PFSK-1 (cell line): ENCODE measurements around the gene MCRIP2.

ENCODE experiments used
- FOXP2 ChIP-seq: optimal IDR thresholded peaks from 2 replicates; pipeline ENCODE3; 2011; ENCODE audit warnings: borderline replicate concordance, control low read depth, inconsistent platforms; ENCODE audit not compliant: insufficient read depth; ENCODE audit errors: extremely low read length, extremely low read depth
- POLR2AphosphoS5 ChIP-seq: IDR thresholded peaks from 2 replicates; pipeline ENCODE4 v1.6.1; 2012; ENCODE audit warnings: low read depth, mild to moderate bottlenecking, control low read depth, low read length, moderate library complexity
- SIN3A ChIP-seq: IDR thresholded peaks from 2 replicates; pipeline ENCODE4 v1.6.1; 2012; ENCODE audit warnings: mild to moderate bottlenecking, low read length, moderate library complexity, borderline replicate concordance; ENCODE audit not compliant: insufficient read depth
- TAF1 ChIP-seq: IDR thresholded peaks from 2 replicates; pipeline ENCODE4 v1.6.1; 2012; ENCODE audit warnings: low read length, control low read depth, borderline replicate concordance; ENCODE audit not compliant: insufficient read depth
- TF ChIP-seq, protein P1 (sequence below), 2 experiments: IDR thresholded peaks; 2 replicates each; pipeline versions ENCODE4 v1.6.1 to v1.8.0; 2011 to 2012; ENCODE audit warnings: low read depth in 2 of 2, low read length in 2 of 2, control low read depth in 1 of 2, inconsistent platforms in 1 of 2, mild to moderate bottlenecking in 1 of 2, moderate library complexity in 1 of 2; ENCODE audit not compliant: insufficient read depth in 1 of 2

MCRIP2 gene

DNA sequence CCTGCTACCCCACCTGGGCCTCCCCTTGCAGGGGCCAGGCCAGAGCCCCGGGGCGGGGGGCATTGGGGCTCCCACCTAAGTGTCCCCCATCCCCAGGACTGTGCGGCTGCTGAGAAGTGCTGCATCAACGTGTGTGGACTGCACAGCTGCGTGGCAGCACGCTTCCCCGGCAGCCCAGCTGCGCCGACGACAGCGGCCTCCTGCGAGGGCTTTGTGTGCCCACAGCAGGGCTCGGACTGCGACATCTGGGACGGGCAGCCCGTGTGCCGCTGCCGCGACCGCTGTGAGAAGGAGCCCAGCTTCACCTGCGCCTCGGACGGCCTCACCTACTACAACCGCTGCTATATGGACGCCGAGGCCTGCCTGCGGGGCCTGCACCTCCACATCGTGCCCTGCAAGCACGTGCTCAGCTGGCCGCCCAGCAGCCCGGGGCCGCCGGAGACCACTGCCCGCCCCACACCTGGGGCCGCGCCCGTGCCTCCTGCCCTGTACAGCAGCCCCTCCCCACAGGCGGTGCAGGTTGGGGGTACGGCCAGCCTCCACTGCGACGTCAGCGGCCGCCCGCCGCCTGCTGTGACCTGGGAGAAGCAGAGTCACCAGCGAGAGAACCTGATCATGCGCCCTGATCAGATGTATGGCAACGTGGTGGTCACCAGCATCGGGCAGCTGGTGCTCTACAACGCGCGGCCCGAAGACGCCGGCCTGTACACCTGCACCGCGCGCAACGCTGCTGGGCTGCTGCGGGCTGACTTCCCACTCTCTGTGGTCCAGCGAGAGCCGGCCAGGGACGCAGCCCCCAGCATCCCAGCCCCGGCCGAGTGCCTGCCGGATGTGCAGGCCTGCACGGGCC lies 8.9 kb upstream of the MCRIP2 start:
- no peak for TF ChIP-seq TAF1

DNA sequence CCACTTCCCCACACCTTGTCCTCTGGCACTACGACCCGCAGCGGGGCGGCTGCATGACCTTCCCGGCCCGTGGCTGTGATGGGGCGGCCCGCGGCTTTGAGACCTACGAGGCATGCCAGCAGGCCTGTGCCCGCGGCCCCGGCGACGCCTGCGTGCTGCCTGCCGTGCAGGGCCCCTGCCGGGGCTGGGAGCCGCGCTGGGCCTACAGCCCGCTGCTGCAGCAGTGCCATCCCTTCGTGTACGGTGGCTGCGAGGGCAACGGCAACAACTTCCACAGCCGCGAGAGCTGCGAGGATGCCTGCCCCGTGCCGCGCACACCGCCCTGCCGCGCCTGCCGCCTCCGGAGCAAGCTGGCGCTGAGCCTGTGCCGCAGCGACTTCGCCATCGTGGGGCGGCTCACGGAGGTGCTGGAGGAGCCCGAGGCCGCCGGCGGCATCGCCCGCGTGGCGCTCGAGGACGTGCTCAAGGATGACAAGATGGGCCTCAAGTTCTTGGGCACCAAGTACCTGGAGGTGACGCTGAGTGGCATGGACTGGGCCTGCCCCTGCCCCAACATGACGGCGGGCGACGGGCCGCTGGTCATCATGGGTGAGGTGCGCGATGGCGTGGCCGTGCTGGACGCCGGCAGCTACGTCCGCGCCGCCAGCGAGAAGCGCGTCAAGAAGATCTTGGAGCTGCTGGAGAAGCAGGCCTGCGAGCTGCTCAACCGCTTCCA lies 8.1 kb upstream of the MCRIP2 start:
- TF ChIP-seq TAF1: no peak
- no peak for TF ChIP-seq FOXP2
- TF ChIP-seq, protein P1, sequence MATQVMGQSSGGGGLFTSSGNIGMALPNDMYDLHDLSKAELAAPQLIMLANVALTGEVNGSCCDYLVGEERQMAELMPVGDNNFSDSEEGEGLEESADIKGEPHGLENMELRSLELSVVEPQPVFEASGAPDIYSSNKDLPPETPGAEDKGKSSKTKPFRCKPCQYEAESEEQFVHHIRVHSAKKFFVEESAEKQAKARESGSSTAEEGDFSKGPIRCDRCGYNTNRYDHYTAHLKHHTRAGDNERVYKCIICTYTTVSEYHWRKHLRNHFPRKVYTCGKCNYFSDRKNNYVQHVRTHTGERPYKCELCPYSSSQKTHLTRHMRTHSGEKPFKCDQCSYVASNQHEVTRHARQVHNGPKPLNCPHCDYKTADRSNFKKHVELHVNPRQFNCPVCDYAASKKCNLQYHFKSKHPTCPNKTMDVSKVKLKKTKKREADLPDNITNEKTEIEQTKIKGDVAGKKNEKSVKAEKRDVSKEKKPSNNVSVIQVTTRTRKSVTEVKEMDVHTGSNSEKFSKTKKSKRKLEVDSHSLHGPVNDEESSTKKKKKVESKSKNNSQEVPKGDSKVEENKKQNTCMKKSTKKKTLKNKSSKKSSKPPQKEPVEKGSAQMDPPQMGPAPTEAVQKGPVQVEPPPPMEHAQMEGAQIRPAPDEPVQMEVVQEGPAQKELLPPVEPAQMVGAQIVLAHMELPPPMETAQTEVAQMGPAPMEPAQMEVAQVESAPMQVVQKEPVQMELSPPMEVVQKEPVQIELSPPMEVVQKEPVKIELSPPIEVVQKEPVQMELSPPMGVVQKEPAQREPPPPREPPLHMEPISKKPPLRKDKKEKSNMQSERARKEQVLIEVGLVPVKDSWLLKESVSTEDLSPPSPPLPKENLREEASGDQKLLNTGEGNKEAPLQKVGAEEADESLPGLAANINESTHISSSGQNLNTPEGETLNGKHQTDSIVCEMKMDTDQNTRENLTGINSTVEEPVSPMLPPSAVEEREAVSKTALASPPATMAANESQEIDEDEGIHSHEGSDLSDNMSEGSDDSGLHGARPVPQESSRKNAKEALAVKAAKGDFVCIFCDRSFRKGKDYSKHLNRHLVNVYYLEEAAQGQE (IDR thresholded peaks at IDR 0.05; ENCODE audit: insufficient read depth in 1 of 2, low read depth in 2 of 2, low read length in 2 of 2): no peak
- TF ChIP-seq SIN3A: no peak
- no peak for TF ChIP-seq POLR2AphosphoS5

DNA sequence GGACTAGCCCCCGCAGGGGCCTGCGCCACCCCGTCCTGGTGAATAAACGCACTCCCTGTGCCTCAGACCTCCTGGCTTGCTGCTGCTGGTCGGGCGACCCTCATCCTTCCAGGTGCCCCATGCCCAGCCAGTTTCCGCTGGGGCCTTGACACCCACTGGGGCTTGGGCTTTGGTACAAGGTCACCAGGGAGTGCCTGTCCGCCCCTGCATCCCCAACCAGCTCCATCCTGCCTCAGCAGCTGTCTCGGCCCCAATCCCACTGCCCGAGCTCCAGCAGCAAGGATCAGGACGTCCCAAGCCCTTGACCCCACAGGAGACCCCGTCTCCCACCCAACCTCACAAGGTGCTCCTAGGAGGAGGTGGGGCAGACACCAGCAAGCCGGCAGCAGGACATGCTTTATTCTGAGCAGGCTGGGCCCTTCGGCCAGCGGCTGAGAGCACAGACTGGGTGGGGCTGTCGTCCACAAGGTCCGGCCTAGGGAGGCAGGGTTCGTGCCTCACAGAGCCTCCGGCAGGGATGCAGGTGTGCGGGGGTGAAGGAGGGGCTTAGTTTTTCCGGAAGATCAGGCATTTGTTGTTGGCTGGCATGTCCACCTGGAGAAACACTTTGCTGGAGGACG lies 7.5 kb upstream of the MCRIP2 start:
- TF ChIP-seq SIN3A: no peak
- TF ChIP-seq TAF1: no peak
- TF ChIP-seq, protein P1 (IDR thresholded peaks at IDR 0.05; ENCODE audit: insufficient read depth in 1 of 2, low read depth in 2 of 2, low read length in 2 of 2): no peak
- TF ChIP-seq POLR2AphosphoS5: no peak
- TF ChIP-seq FOXP2: no peak

DNA sequence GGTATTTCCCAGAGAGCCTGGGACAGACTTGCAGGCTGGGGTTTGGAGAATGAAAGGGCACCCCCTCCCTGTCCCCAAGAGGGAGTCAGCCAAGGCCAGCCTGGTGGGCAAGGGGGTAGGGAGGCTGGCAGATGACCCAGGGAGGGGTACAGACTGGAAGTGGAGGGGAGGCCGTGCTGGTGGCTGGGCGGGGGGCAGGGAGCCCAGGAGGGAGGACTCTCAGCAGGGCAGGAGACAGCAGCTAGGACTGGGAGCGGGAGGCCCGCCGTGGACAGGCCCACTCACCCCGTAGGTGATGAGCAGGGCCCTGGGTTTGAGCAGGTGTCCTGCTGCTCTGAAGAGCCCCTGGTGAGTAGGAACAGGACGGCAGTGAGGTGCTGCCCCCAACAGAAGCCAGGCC lies 6.6 kb upstream of the MCRIP2 start:
- TF ChIP-seq, protein P1 (IDR thresholded peaks at IDR 0.05; ENCODE audit: insufficient read depth in 1 of 2, low read depth in 2 of 2, low read length in 2 of 2): no peak
- TF ChIP-seq TAF1: no peak
- no peak for TF ChIP-seq FOXP2
- TF ChIP-seq SIN3A: no peak
- no peak for TF ChIP-seq POLR2AphosphoS5

DNA sequence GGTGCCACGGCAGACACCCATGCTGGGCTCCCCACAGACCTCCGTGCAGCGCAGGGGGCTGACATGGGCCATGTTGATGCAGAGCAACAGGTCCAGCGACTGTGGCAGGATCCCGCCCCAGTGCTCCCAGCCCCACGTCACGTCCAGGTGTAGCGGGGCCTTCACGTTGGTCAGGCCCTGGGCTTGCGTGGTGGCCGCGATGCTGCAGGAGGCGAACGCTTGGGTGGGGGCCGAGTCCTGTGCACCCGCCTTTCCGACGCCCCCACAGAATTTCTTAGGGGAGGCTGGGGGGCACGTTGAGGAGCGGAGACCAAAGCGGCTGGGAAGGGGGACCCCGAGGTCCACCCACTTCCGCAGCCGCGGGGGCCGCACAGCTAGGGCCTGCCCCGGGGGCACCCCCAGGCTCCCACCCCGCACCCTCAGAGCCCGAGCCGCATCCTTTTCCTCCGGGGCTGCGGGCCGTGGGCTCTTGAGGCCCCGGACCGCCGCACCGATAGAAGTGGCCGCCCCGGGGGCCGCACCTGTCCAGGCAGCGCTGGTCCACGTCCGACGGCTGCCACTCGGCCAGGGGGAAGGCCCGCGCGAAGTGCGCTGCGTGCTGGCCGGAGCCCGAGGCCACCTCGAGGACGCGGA lies 5.9 kb upstream of the MCRIP2 start:
- TF ChIP-seq TAF1 (no peak), FOXP2 (no peak), POLR2AphosphoS5 (no peak), SIN3A (no peak)
- TF ChIP-seq, protein P1 (IDR thresholded peaks at IDR 0.05; ENCODE audit: insufficient read depth in 1 of 2, low read depth in 2 of 2, low read length in 2 of 2): no peak
